Hematopoietic multipotent progenitor cell (in vitro differentiated cells): ENCODE measurements around the gene ZNF254. TPM values are rescaled to one million over a fixed set of nuclear protein-coding genes. Genes with fewer than 3 reads are reported as not detected.
"Not testable (repeated sequence)": the region's sequence is repeated elsewhere in the genome, so short reads cannot be mapped to it uniquely, and the experiment has no call there.

ENCODE experiments used
- DNase-seq, 3 donors: peaks; one replicate each; pipeline ENCODE4 v3.0.0-alpha.2; 2011 to 2015; ENCODE audit warnings: low read depth in 2 of 3, low spot score in 2 of 3
- total RNA-seq: library from RNA; depleted of rRNA; stranded (reverse); fragments of >200 nt; gene quantifications from one replicate; pipeline ENCODE4 v1.2.3, GENCODE V29; 2012

The ZNF254 gene
- total RNA-seq, 1 donor, result 12.1 TPM

GRCh38 chr19:24071078-24071477 lies 15.9 kb upstream of the ZNF254 start:
- DNase-seq, result no peak

DNA sequence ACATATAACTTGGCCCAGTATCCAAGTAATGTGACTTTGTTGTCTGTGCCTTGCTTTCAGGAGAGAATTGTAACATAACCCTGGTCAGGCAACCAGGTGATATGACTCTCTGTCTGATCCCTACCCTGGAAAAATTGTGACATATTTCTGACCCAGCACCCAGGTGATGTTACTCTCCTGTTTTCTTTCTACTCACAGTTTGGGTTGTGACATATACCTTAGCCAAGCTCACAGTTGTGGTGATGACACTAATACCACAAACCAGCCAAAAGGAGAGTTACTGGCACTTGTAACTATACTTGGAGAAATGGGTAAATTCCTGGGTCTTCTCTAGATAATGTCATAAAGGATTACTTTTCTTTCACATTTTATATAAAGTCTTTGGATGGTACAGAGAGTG lies 14.3 kb upstream of the ZNF254 start:
- no peak for DNase-seq

GRCh38 chr19:24073807-24074206 lies 13.2 kb upstream of the ZNF254 start:
- DNase-seq, result no peak

GRCh38 chr19:24074720-24075454 lies 12.1 kb upstream of the ZNF254 start:
- no peak for DNase-seq

- DNase-seq, result not testable (repeated sequence)
Observed at GRCh38 chr19:24075530-24075929, 11.5 kb upstream of the ZNF254 start.

DNA sequence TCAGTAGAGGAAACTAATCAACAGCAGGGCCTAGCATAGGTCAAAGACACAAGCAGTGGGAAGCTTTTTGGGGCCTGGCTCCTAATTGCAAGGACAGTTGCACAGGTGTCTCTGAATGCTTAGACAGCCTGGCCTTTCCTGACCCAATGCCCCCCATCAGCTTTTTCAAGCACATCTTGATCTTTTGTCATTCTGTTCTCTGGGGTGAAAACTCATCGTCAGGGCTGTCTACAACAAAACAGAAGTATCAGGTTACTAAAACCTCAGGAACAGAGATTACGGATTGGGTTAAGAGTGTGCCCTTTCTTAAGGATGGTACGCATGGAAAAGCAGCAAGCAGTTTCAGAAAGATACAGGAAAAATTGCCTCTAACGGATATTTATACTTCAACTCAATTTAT lies 8.3 kb upstream of the ZNF254 start:
- no peak for DNase-seq

GRCh38 chr19:24081056-24081455 lies 5.9 kb upstream of the ZNF254 start:
- DNase-seq, result peak in 1 of 3 donors; percentile 36

GRCh38 chr19:24098359-24098758 lies 11.4 kb downstream of the ZNF254 start:
- no peak for DNase-seq

DNA sequence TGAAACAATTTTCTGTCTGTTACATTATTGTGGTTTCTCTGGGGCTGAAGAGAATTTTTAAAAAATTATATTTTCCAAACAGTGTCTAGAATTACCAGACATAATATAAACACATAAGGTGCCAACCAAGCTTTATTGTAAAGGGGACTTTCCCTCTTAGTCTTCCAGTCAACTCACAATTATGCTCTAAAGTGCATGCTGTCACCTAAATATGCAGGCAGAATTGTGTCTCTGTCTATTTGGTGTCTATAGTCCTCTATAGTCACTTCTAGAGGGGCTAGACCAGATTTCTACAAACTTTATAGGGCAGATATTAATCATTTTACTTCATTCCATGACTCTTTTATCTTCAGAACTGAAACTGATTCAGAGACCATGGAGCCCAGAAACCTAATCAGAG lies 12.8 kb downstream of the ZNF254 start:
- DNase-seq, result no peak

DNA sequence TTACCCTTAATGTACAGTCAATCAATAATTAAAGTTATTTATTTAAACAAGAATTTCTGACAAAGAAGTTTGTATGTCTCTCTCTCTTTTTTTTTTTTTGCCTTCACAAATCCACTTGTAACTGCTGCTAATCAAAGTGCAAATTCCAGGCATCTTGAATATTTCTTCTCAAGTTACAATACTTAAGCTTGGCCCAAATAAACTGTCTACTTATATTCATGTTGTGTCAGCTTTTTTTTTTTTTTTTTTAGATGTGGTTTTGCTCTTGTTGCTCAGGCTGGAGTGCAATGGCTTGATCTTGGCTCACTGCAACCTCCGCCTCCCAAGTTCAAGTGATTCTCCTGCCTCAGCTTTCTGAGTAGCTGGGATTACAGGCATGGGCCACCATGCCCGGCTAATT lies 13.6 kb downstream of the ZNF254 start:
- DNase-seq, result not testable (repeated sequence)

GRCh38 chr19:24101459-24102115 lies 14.6 kb downstream of the ZNF254 start:
- no peak for DNase-seq

- no peak for DNase-seq
Observed at GRCh38 chr19:24127601-24128000, 40.6 kb downstream of the ZNF254 start.

DNA sequence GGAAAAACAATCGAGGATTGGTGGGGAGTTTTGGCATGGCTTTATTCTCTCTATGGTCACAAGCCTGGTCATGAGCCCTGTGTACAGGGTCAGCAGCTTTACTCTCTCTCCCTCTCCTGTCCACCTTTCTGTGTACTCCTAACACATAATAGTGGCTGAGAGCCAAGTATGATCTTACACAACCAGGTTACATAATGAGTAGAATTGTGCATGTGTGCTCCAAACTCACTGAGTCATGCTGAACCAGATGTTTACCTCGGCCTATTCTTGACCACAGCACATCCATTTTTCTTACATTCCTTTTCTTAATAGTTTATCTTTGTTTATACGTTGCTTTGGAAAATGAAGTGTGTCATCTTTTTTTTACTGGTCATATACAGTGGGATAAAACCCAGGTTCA lies 53.1 kb downstream of the ZNF254 start:
- DNase-seq, result no peak

- DNase-seq, result no peak
Observed at GRCh38 chr19:24140591-24140990, 53.6 kb downstream of the ZNF254 start.

GRCh38 chr19:24141612-24142011 lies 54.6 kb downstream of the ZNF254 start:
- DNase-seq, result no peak

DNA sequence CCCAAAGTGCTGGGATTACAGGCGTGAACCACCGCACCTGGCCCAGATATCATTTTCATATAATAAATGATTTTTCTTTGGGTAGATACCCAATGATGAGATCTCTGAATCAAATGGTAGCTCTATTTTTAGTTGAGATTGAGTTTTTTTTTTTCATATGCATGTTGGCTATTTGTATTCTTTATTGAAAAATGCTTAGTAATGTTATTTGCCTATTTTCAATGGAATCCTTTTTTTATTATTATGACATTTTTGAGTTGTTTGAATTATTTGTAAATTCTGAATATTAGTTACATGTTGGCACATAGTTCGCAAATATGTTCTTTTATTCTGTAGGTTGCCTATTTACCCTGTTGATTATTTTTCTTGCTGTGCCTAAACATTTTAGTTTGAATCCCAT lies 55.8 kb downstream of the ZNF254 start:
- no peak for DNase-seq

DNA sequence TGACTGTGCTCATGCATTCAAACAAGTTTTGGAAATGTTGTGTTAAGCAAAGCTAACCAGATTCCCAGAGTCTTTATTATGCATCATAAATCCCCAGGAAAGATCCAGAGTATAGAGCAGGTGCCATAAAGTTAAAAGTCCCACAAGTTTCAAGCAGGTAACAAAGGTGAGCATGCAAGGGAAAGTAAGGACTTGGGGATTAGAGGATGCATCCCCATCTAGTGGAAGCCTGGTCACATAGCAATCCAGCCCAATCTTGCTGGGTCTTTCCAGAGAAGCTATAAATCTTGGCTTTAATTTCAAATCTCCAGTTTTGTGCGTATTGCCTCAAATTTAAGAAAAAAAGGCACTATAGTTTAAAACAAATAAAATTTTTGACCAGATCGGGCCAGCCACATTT lies 72.7 kb downstream of the ZNF254 start:
- peak in 1 of 3 donors; percentile 4 for DNase-seq

DNA sequence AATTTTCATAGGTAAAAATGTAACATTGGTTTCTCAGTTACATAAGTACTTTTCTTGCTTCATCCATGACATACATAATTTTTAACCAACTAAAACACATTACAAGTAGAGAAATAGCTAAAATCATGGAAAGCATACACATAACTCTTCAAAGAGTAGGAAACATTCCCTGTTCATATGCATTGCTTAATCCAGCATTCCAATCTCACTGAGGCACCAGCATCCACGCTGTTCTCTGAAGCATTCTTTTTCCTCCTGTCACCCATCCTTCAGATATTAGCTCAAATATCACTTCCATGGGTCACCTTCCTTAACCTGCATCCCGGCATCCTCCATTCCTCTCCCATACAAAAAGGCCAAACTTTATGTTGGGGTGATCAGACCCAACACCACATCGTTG lies 79.1 kb downstream of the ZNF254 start:
- DNase-seq, result no peak

- no peak for DNase-seq
Observed at GRCh38 chr19:24173882-24174281, 86.9 kb downstream of the ZNF254 start.

DNA sequence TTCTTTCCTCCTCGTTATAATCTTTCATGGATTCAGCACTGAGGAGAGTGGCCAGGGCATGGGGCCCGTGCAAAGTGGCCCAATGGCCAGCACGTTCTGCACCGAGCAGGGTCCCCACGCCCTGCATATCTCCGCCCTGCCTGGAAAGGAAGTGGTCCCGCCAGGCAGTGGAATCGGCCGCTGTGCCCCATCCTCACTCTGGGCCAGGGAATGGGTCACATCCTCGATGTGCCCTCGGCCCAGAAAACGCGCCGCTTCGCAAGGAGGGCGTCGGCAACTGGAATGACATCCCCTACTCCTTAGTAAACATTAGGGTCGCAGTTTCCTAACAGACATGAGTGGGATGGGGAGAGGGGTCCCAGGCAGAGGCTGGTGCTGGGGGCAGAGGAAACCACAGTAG lies 90.7 kb downstream of the ZNF254 start:
- no peak for DNase-seq

DNA sequence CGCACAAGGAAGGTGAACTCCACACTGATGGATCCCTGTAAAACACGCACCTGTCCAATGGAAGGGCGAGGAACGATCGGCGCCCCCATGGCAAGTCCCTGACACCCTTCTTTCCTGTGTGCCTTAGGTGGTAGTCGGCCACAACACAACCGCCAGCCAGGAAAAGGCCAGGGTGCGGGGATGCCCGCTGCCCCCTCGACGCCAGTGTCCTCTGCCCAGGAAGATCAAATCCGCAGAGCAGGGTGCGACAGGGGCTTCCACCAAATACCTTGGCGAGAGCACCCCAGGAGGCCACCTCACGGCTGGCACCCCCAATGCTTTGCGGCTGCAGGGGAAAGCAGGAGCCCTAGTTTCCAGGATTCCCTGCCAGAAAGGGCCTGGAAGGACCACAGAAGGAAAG lies 91.2 kb downstream of the ZNF254 start:
- DNase-seq, result no peak
